Measurements from ENCODE around the gene EEF1G.
"Not testable (repeated sequence)": the region's sequence is repeated elsewhere in the genome, so short reads cannot be mapped to it uniquely, and the experiment has no call there.

EEF1G gene

GRCh38 chr11:62580959-62581715 lies 7.4 kb upstream of the EEF1G start:
- no peak for FAIRE-seq
- no peak for DNase-seq (ENCODE audit: extremely low spot score, insufficient read length, low read depth)

GRCh38 chr11:62579252-62579651 lies 5.6 kb upstream of the EEF1G start:
- DNase-seq (ENCODE audit: extremely low spot score, insufficient read length, low read depth) (no peak), FAIRE-seq (no peak)

- FAIRE-seq (no peak), DNase-seq (ENCODE audit: extremely low spot score, insufficient read length, low read depth) (no peak)
Observed at GRCh38 chr11:62578541-62578940, 4.8 kb upstream of the EEF1G start.

- DNase-seq (ENCODE audit: extremely low spot score, insufficient read length, low read depth) (no peak), FAIRE-seq (no peak)
Observed at GRCh38 chr11:62577046-62577714, 3.5 kb upstream of the EEF1G start.

- DNase-seq (ENCODE audit: extremely low spot score, insufficient read length, low read depth) (no peak), FAIRE-seq (no peak)
Observed at GRCh38 chr11:62575837-62576236, 2.1 kb upstream of the EEF1G start.

GRCh38 chr11:62575156-62575555 lies 1.5 kb upstream of the EEF1G start:
- FAIRE-seq (no peak), DNase-seq (ENCODE audit: extremely low spot score, insufficient read length, low read depth) (no peak)

GRCh38 chr11:62574363-62575071 lies 826 bp upstream of the EEF1G start:
- FAIRE-seq (no peak), DNase-seq (ENCODE audit: extremely low spot score, insufficient read length, low read depth) (no peak)

- DNase-seq (ENCODE audit: extremely low spot score, insufficient read length, low read depth) (no peak), FAIRE-seq (no peak)
Observed at GRCh38 chr11:62573006-62573591, 592 bp downstream of the EEF1G start.

GRCh38 chr11:62572431-62572830 lies 1.3 kb downstream of the EEF1G start:
- DNase-seq (ENCODE audit: extremely low spot score, insufficient read length, low read depth) (no peak), FAIRE-seq (no peak)

GRCh38 chr11:62571493-62571892 lies 2.2 kb downstream of the EEF1G start:
- not testable (repeated sequence) for DNase-seq (ENCODE audit: extremely low spot score, insufficient read length, low read depth); FAIRE-seq

- peak; percentile 41 for FAIRE-seq
Observed at GRCh38 chr11:62570903-62571302, 2.8 kb downstream of the EEF1G start.

GRCh38 chr11:62569611-62570010 lies 4.1 kb downstream of the EEF1G start:
- DNase-seq (ENCODE audit: extremely low spot score, insufficient read length, low read depth) (no peak), FAIRE-seq (no peak)

More at GRCh38 chr11:62570903-62571302, 2.8 kb downstream of the EEF1G start:
- not testable (repeated sequence) for DNase-seq (ENCODE audit: extremely low spot score, insufficient read length, low read depth)

- DNase-seq (ENCODE audit: extremely low spot score, insufficient read length, low read depth) = no peak
- FAIRE-seq = no peak
Observed at GRCh38 chr11:62567018-62567633, 6.6 kb downstream of the EEF1G start.

GRCh38 chr11:62566247-62566646 lies 7.4 kb downstream of the EEF1G start:
- FAIRE-seq = no peak

GRCh38 chr11:62565100-62565802 lies 8.4 kb downstream of the EEF1G start:
- FAIRE-seq = no peak

More at GRCh38 chr11:62566247-62566646, 7.4 kb downstream of the EEF1G start:
- DNase-seq (ENCODE audit: extremely low spot score, insufficient read length, low read depth) = no peak

GRCh38 chr11:62561677-62562230 lies 11.9 kb downstream of the EEF1G start:
- not testable (repeated sequence) for DNase-seq (ENCODE audit: extremely low spot score, insufficient read length, low read depth); FAIRE-seq

More at GRCh38 chr11:62565100-62565802, 8.4 kb downstream of the EEF1G start:
- DNase-seq (ENCODE audit: extremely low spot score, insufficient read length, low read depth) = no peak

- no peak for DNase-seq (ENCODE audit: extremely low spot score, insufficient read length, low read depth)
- no peak for FAIRE-seq
Observed at GRCh38 chr11:62560566-62561103, 13.1 kb downstream of the EEF1G start.

GRCh38 chr11:62559626-62560025 lies 14.1 kb downstream of the EEF1G start:
- FAIRE-seq; DNase-seq (ENCODE audit: extremely low spot score, insufficient read length, low read depth): not testable (repeated sequence)

- FAIRE-seq (no peak), DNase-seq (ENCODE audit: extremely low spot score, insufficient read length, low read depth) (no peak)
Observed at GRCh38 chr11:62559204-62559603, 14.5 kb downstream of the EEF1G start.
